Panc1 (cell line): ENCODE data around the gene PBRM1. TPM values are rescaled to one million over a fixed set of nuclear protein-coding genes. Genes with fewer than 3 reads are reported as not detected.

Source experiments
- ATAC-seq: fragments of 200-7000 bp; cut with Tn5 transposase; 2 replicates; pipeline ENCODE4 v1.9.1; 2020; ENCODE audit warnings: mild to moderate bottlenecking, moderate library complexity
- BruUV-seq: library from RNA; stranded (reverse); fragments of 400-500 nt; replicated peaks from 2 replicates; lab custom pipeline; 2021; lab: Mats Ljungman, UMichigan
- CTCF ChIA-PET: fragments of 300-600 bp; sonication (Branson Sonifier 250); formaldehyde crosslinking; loops from one replicate; lab custom pipeline; 2022; ENCODE audit warnings: antibody characterized with exemption; lab: Charles Lee
- POLR2A ChIA-PET: fragments of 300-600 bp; sonication (Branson Sonifier 250); formaldehyde crosslinking; loops from one replicate; lab custom pipeline; 2022; ENCODE audit warnings: antibody characterized with exemption; lab: Charles Lee
- DNase-seq: peaks from one replicate; pipeline ENCODE4 v3.0.0-alpha.2; 2010; ENCODE audit warnings: low read depth, low spot score
- H3K27ac ChIP-seq: 2 replicates; pipeline ENCODE4 v1.5.1; 2011; ENCODE audit warnings: mild to moderate bottlenecking, low read length, inconsistent platforms
- H3K27me3 ChIP-seq: fragments of 200-500 bp; sonication (Bioruptor generic); 2 replicates; pipeline ENCODE4 v1.6.0; 2014; ENCODE audit warnings: low read length, inconsistent platforms; ENCODE audit not compliant: control insufficient read depth, insufficient read depth
- H3K36me3 ChIP-seq: fragments of 200-500 bp; sonication (Bioruptor generic); 2 replicates; pipeline ENCODE4 v1.5.1; 2014; ENCODE audit warnings: inconsistent platforms, mild to moderate bottlenecking, low read length, moderate library complexity; ENCODE audit not compliant: control insufficient read depth, insufficient read depth
- H3K4me1 ChIP-seq: 2 replicates; pipeline ENCODE4 v1.5.1; 2011; ENCODE audit warnings: inconsistent platforms, mild to moderate bottlenecking, low read length, moderate library complexity; ENCODE audit not compliant: control insufficient read depth, insufficient read depth
- H3K4me3 ChIP-seq, 2 experiments: 2 replicates each; pipeline ENCODE4 v1.5.1; 2011 to 2012; ENCODE audit warnings: low read depth in 2 of 2, low read length in 2 of 2, mild to moderate bottlenecking in 2 of 2, inconsistent platforms in 1 of 2, moderate library complexity in 1 of 2
- H3K9me3 ChIP-seq: fragments of 200-500 bp; sonication (Bioruptor generic); 2 replicates; pipeline ENCODE4 v1.5.1; 2014; ENCODE audit warnings: low read depth, mild to moderate bottlenecking, inconsistent platforms, low read length, moderate library complexity; ENCODE audit not compliant: control insufficient read depth, insufficient read depth
- CTCF ChIP-seq: fragments of 450-650 bp; IDR thresholded peaks from 2 replicates; pipeline ENCODE4 v1.5.1; 2017; ENCODE audit warnings: mild to moderate bottlenecking
- POLR2AphosphoS5 ChIP-seq: IDR thresholded peaks from 2 replicates; pipeline ENCODE4 v1.6.1; 2012; ENCODE audit warnings: mild to moderate bottlenecking, low read depth, low read length, moderate library complexity
- REST ChIP-seq, 2 experiments: IDR thresholded peaks; 2 replicates each; pipeline ENCODE4 v1.6.1; 2011 to 2012; ENCODE audit warnings: low read depth in 2 of 2, control low read depth in 1 of 2, low read length in 1 of 2, mild to moderate bottlenecking in 1 of 2, moderate library complexity in 1 of 2; ENCODE audit not compliant: insufficient read depth in 1 of 2
- SIN3A ChIP-seq: IDR thresholded peaks from 2 replicates; pipeline ENCODE4 v1.6.1; 2012; ENCODE audit warnings: low read depth, mild to moderate bottlenecking, low read length, moderate library complexity, borderline replicate concordance; ENCODE audit not compliant: insufficient read depth
- TCF7L2 ChIP-seq: IDR thresholded peaks from 2 replicates; pipeline ENCODE4 v1.6.1; 2011; ENCODE audit warnings: mild to moderate bottlenecking, low read depth, low read length, inconsistent platforms
- in situ Hi-C: cut with HindIII; loops from 2 replicates; pipeline ENCODE4 v1.10.0; 2016; ENCODE audit warnings: low sequenced_read_pairs, low pct_unique_long_range_greater_than_20kb
- intact Hi-C: fragments of 100-400 bp; cut with micrococcal nuclease; formaldehyde crosslinking; loops from one replicate; pipeline ENCODE4 v1.10.0; 2022; ENCODE audit not compliant: unreplicated experiment
- total RNA-seq: library from RNA; stranded (reverse); gene quantifications from one replicate; pipeline ENCODE4 v1.2.1, GENCODE V29; 2021; ENCODE audit not compliant: unreplicated experiment

PBRM1 gene
- total RNA-seq, 1 experiment from 2014 or later, result 43.5 TPM

GRCh38 chr3:52513281-52513680, 172.4 kb downstream of the PBRM1 start:
- intact Hi-C loops (no loop called here), in situ Hi-C loops (no loop called here)
- TF ChIP-seq SIN3A, result no peak
- no peak for TF ChIP-seq REST (IDR thresholded peaks at IDR 0.05; ENCODE audit: insufficient read depth in 1 of 2, low read depth in 2 of 2, low read length in 1 of 2)
- no peak for TF ChIP-seq POLR2AphosphoS5
- no peak for TF ChIP-seq TCF7L2
- TF ChIP-seq CTCF, result no peak
- Histone ChIP-seq H3K9me3 (no peaks in the 10 kb centered on the region), H3K4me1 (no peaks in the 10 kb centered on the region), H3K4me3 (no peak overlapping the region), H3K27me3 (no peaks in the 10 kb centered on the region), H3K36me3 (no peaks in the 10 kb centered on the region), H3K27ac (no peak overlapping the region)
- DNase-seq, result no peak
- BruUV-seq, result no TSS peak
- no peak for ATAC-seq
- ChIA-PET POLR2A (no interaction called here), CTCF (no interaction called here)

- Histone ChIP-seq H3K36me3 (no peaks in the 10 kb centered on the region), H3K27ac (no peak overlapping the region), H3K4me3 (no peak overlapping the region), H3K4me1 (no peaks in the 10 kb centered on the region), H3K9me3 (no peaks in the 10 kb centered on the region), H3K27me3 (no peaks in the 10 kb centered on the region)
- ChIA-PET CTCF (no interaction called here), POLR2A (no interaction called here)
- DNase-seq (no peak), ATAC-seq (no peak)
- intact Hi-C loops (no loop called here), in situ Hi-C loops (no loop called here)
- TF ChIP-seq TCF7L2, result no peak
- no peak for TF ChIP-seq SIN3A
- TF ChIP-seq REST (IDR thresholded peaks at IDR 0.05; ENCODE audit: insufficient read depth in 1 of 2, low read depth in 2 of 2, low read length in 1 of 2), result no peak
- no peak for TF ChIP-seq POLR2AphosphoS5
- TF ChIP-seq CTCF, result no peak
- BruUV-seq, result no TSS peak
Observed at GRCh38 chr3:52512727-52513126, 173.0 kb downstream of the PBRM1 start.
